Astrocyte (in vitro differentiated cells and primary cell): Measurements from ENCODE around the gene ATG7. TPM values are rescaled to one million over a fixed set of nuclear protein-coding genes. Genes with fewer than 3 reads are reported as not detected.

Experiments used
- DNase-seq: peaks from one replicate; pipeline ENCODE4 v3.0.0-alpha.2; 2010; ENCODE audit warnings: low read depth
- FAIRE-seq: peaks from 2 replicates; lab custom pipeline; 2011; peaks lifted over from hg19 to GRCh38; lab: Jason Lieb, UNC
- H2AFZ ChIP-seq: 2 replicates; pipeline ENCODE4 v1.6.0; 2012; ENCODE audit warnings: low read depth, low read length, inconsistent platforms
- H3K27ac ChIP-seq: 2 replicates; pipeline ENCODE4 v1.5.1; 2011; ENCODE audit warnings: low read depth, low read length, inconsistent platforms
- H3K27me3 ChIP-seq: 2 replicates; pipeline ENCODE4 v1.6.0; 2011; ENCODE audit warnings: low read length, inconsistent platforms; ENCODE audit not compliant: insufficient read depth
- H3K36me3 ChIP-seq: 2 replicates; pipeline ENCODE4 v1.5.1; 2011; ENCODE audit warnings: low read length, inconsistent platforms; ENCODE audit not compliant: insufficient read depth
- H3K4me1 ChIP-seq: 2 replicates; pipeline ENCODE4 v1.5.1; 2011; ENCODE audit warnings: low read length, inconsistent platforms; ENCODE audit not compliant: insufficient read depth
- H3K4me2 ChIP-seq: 2 replicates; pipeline ENCODE4 v1.6.0; 2012; ENCODE audit warnings: low read length, inconsistent platforms
- H3K4me3 ChIP-seq: 2 replicates; pipeline ENCODE4 v1.5.1; 2011; ENCODE audit warnings: low read depth, mild to moderate bottlenecking, low read length, inconsistent platforms; ENCODE audit not compliant: insufficient read depth
- H3K79me2 ChIP-seq: 2 replicates; pipeline ENCODE4 v1.6.0; 2012; ENCODE audit warnings: mild to moderate bottlenecking, low read length, inconsistent platforms; ENCODE audit not compliant: insufficient read depth
- H3K9ac ChIP-seq: 2 replicates; pipeline ENCODE4 v1.6.0; 2012; ENCODE audit warnings: mild to moderate bottlenecking, low read length, inconsistent platforms
- H3K9me3 ChIP-seq: 2 replicates; pipeline ENCODE4 v1.5.1; 2012; ENCODE audit warnings: low read depth, mild to moderate bottlenecking, low read length, inconsistent platforms; ENCODE audit not compliant: insufficient read depth
- H4K20me1 ChIP-seq: 2 replicates; pipeline ENCODE4 v1.6.0; 2012; ENCODE audit warnings: low read length, inconsistent platforms; ENCODE audit not compliant: insufficient read depth
- H3K27ac Mint-ChIP-seq: one replicate; pipeline ENCODE4 v1.8.0; 2021; ENCODE audit warnings: mild to moderate bottlenecking, mixed read lengths; ENCODE audit not compliant: unreplicated experiment
- H3K27me3 Mint-ChIP-seq: one replicate; pipeline ENCODE4 v1.8.0; 2021; ENCODE audit warnings: low read depth, mixed read lengths; ENCODE audit not compliant: unreplicated experiment
- H3K36me3 Mint-ChIP-seq: one replicate; pipeline ENCODE4 v1.8.0; 2021; ENCODE audit warnings: low read depth, mixed read lengths; ENCODE audit not compliant: unreplicated experiment
- H3K4me1 Mint-ChIP-seq: one replicate; pipeline ENCODE4 v1.8.0; 2021; ENCODE audit warnings: low read depth, mixed read lengths; ENCODE audit not compliant: unreplicated experiment
- H3K4me3 Mint-ChIP-seq: one replicate; pipeline ENCODE4 v1.8.0; 2021; ENCODE audit warnings: mild to moderate bottlenecking, moderate library complexity, mixed read lengths; ENCODE audit not compliant: unreplicated experiment
- H3K9me3 Mint-ChIP-seq: one replicate; pipeline ENCODE4 v1.8.0; 2021; ENCODE audit warnings: mild to moderate bottlenecking, mixed read lengths; ENCODE audit not compliant: unreplicated experiment
- CTCF ChIP-seq: IDR thresholded peaks from 2 replicates; pipeline ENCODE4 v1.5.1; 2011; ENCODE audit warnings: low read depth, mild to moderate bottlenecking, inconsistent platforms, low read length, moderate library complexity; ENCODE audit not compliant: insufficient read depth
- EZH2 ChIP-seq: IDR thresholded peaks from 2 replicates; pipeline ENCODE4 v1.6.1; 2012; ENCODE audit warnings: mild to moderate bottlenecking, low read length, inconsistent platforms; ENCODE audit not compliant: insufficient read depth
- total RNA-seq: library from RNA; stranded (reverse); gene quantifications from 2 replicates; pipeline ENCODE4 v1.2.1, GENCODE V29; 2021

ATG7 gene
- total RNA-seq, 1 donor from 2014 or later: 29.5 TPM

GRCh38 chr3:11544412-11545181, 272.4 kb downstream of the ATG7 start:
- Mint-ChIP-seq H3K27me3 (no peaks in the 10 kb centered on the region), H3K9me3 (no peaks in the 10 kb centered on the region), H3K27ac (peak overlapping the region; percentile 7), H3K4me1 (peaks cover 18% of the 10 kb centered on the region), H3K4me3 (no peak overlapping the region), H3K36me3 (peaks cover 6% of the 10 kb centered on the region)
- Histone ChIP-seq H3K9ac (no peak overlapping the region), H3K4me1 (peaks cover 20% of the 10 kb centered on the region), H3K27ac (no peak overlapping the region), H4K20me1 (no peaks in the 10 kb centered on the region), H3K27me3 (no peaks in the 10 kb centered on the region), H3K36me3 (no peaks in the 10 kb centered on the region), H3K4me2 (no peak overlapping the region), H3K4me3 (no peak overlapping the region), H2AFZ (no peak overlapping the region), H3K79me2 (peaks cover 5% of the 10 kb centered on the region), H3K9me3 (peaks cover 6% of the 10 kb centered on the region)
- TF ChIP-seq CTCF (no peak), EZH2 (no peak)
- DNase-seq: peak; percentile 35
- no peak for FAIRE-seq

GRCh38 chr3:11545186-11545851, 273.1 kb downstream of the ATG7 start:
- FAIRE-seq (no peak), DNase-seq (no peak)
- Mint-ChIP-seq H3K36me3 (peaks cover 6% of the 10 kb centered on the region), H3K27ac (no peak overlapping the region), H3K4me1 (peaks cover 20% of the 10 kb centered on the region), H3K9me3 (no peaks in the 10 kb centered on the region), H3K4me3 (no peak overlapping the region), H3K27me3 (no peaks in the 10 kb centered on the region)
- no peak overlapping the region for H3K4me3 ChIP-seq
- H3K4me1 ChIP-seq: peaks cover 22% of the 10 kb centered on the region
- H3K27me3 ChIP-seq: no peaks in the 10 kb centered on the region
- H3K36me3 ChIP-seq: no peaks in the 10 kb centered on the region
- no peak overlapping the region for H2AFZ ChIP-seq
- peaks cover 5% of the 10 kb centered on the region for H3K79me2 ChIP-seq
- H4K20me1 ChIP-seq: no peaks in the 10 kb centered on the region
- H3K27ac ChIP-seq: no peak overlapping the region
- peaks cover 6% of the 10 kb centered on the region for H3K9me3 ChIP-seq
- H3K9ac ChIP-seq: no peak overlapping the region
- H3K4me2 ChIP-seq: no peak overlapping the region
- no peak for TF ChIP-seq CTCF
- no peak for TF ChIP-seq EZH2
